Stimulated activated CD4-positive, alpha-beta T cell treated with anti-CD3 and anti-CD28 coated beads, Interleukin-4, amount 100 ng/mL, for 48 hours (primary cell): Measurements from ENCODE around the gene SYTL3.
"Not testable (repeated sequence)": the region's sequence is repeated elsewhere in the genome, so short reads cannot be mapped to it uniquely, and the experiment has no call there.

ENCODE experiments used
- DNase-seq, 2 donors: peaks; one replicate each; pipeline ENCODE4 v3.0.0-alpha.2; 2020; ENCODE audit warnings: low read depth in 2 of 2

The SYTL3 gene

GRCh38 chr6:158621694-158622544 lies 27.9 kb upstream of the SYTL3 start:
- DNase-seq: no peak

- no peak for DNase-seq
These were observed 27.2 kb upstream of the SYTL3 start for GRCh38 chr6:158622545-158623190.

- no peak for DNase-seq
These were observed 24.9 kb upstream of the SYTL3 start for GRCh38 chr6:158624684-158625682.

- DNase-seq: no peak
These were observed 24.0 kb upstream of the SYTL3 start for GRCh38 chr6:158625881-158626305.

GRCh38 chr6:158626360-158627167 lies 23.3 kb upstream of the SYTL3 start:
- DNase-seq: no peak

- DNase-seq: no peak
These were observed 22.5 kb upstream of the SYTL3 start for GRCh38 chr6:158627168-158627939.

GRCh38 chr6:158627940-158628211 lies 22.0 kb upstream of the SYTL3 start:
- DNase-seq: no peak

- no peak for DNase-seq
These were observed 21.3 kb upstream of the SYTL3 start for GRCh38 chr6:158628542-158628941.

GRCh38 chr6:158629367-158630221 lies 20.3 kb upstream of the SYTL3 start:
- no peak for DNase-seq

GRCh38 chr6:158630938-158631616 lies 18.8 kb upstream of the SYTL3 start:
- DNase-seq: no peak

GRCh38 chr6:158631678-158632537 lies 17.9 kb upstream of the SYTL3 start:
- no peak for DNase-seq

GRCh38 chr6:158632538-158633119 lies 17.2 kb upstream of the SYTL3 start:
- DNase-seq: not testable (repeated sequence)

- DNase-seq: no peak
These were observed 16.7 kb upstream of the SYTL3 start for GRCh38 chr6:158633127-158633526.

- DNase-seq: no peak
These were observed 15.0 kb upstream of the SYTL3 start for GRCh38 chr6:158634695-158635426.

- no peak for DNase-seq
These were observed 14.3 kb upstream of the SYTL3 start for GRCh38 chr6:158635427-158636073.

GRCh38 chr6:158636778-158637177 lies 13.1 kb upstream of the SYTL3 start:
- DNase-seq: no peak
